ENCODE measurements around the gene USP11.

Gene USP11

DNA sequence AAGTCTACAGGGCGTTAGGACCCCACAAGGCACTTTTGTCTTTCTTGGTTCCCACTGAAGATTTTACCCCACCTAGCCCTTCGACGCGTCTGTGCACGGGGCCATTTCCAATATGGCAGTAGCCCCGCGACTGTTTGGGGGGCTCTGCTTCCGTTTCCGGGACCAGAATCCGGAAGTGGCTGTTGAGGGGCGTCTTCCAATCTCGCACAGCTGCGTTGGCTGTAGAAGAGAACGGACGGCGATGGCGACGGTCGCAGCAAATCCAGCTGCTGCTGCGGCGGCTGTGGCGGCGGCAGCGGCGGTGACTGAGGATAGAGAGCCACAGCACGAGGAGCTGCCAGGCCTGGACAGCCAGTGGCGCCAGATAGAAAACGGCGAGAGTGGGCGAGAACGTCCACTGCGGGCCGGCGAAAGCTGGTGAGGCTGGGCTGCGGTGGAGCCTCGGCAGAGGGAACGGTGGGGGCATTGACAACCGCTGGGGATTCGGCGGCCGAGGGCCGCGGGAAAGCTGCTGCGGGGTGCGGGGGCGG, at the start of gene USP11:
TSS of gene USP11 (plus strand) at position 207 of the 530 bp plus-strand sequence. CDS start at position 242, 35 bp downstream.
- no peak for DNase-seq (ENCODE audit: low read depth)

DNA sequence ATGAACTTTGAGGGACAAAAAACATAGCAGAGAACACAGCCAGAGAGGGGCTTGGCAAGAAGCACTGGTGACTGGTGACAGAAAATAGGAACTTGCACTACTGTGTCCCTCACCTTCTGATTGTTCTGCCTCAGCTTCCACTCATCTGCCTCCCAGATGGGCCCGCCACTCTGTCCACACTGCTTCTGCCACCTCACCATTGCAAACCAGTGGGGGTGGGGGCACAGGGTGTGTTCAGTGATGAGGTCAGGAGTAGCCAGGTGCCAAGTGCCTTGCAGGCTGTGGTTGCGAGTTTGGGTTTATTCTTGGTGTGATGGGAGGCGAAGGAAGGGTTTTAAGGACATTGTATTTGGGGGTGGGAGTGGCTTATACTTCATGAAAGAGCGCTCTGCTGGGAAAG, 48.3 kb upstream of the USP11 start:
- DNase-seq (ENCODE audit: low read depth) = no peak

DNA sequence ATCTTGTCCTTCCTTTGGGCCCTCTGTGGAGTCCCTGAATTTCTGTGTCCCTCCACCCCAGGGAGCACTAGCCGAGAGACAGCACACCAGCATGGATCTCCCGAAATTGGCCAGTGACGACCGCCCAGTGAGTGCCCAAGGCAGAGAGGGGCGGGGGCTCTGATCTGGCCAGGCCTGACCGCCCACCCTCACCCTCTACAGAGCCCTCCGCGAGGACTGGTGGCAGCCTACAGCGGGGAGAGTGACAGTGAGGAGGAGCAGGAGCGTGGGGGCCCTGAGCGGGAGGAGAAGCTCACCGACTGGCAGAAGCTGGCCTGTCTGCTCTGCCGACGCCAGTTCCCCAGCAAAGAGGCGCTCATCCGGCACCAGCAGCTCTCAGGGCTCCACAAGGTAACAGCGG, 47.6 kb upstream of the USP11 start:
- DNase-seq (ENCODE audit: low read depth) = no peak

DNA sequence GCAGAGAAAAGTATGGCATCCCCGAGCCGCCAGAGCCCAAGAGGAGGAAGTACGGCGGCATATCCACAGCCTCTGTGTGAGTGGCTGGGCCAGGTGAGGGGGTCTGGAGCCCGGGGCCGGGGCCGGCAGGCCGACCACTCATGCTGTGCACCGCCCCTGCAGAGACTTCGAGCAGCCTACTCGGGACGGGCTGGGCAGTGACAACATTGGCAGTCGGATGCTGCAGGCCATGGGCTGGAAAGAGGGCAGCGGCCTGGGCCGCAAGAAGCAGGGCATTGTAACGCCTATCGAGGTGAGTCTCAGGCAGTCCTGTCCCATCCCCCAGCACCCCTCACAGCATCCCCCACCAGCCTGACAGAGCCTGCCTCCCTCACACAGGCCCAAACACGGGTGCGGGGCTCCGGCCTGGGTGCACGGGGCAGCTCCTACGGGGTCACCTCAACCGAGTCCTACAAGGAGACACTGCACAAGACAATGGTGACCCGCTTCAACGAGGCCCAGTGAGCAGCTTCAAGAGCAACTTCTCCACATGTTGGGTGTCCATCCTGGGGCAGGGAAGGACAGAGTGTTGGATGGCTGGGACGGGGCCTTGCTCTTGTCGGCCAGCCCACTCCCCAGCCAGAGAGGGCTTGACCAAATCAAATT, 46.6 kb upstream of the USP11 start:
- DNase-seq (ENCODE audit: low read depth) = no peak

- no peak for DNase-seq (ENCODE audit: low read depth)
Observed at GRCh38 chrX:47187106-47187677, 45.6 kb upstream of the USP11 start.

DNA sequence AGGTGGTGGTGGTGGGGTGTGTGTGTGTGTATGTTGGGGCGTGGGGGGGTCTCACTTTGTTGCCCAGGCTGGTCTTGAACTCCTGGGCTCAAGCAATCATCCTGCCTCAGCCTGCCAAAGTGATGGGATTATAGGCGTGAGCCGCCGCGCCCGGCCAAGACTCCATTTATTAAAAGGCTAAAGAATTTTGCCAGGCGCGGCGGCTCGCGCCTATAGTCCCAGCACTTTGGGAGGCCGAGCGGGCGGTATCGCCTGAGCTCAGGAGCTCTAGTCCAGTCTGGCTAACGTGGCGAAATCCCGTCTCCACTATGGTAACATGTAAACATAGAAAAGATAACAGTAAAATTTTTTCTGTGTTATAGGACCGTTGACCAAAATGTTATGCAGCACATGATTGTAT, 42.9 kb upstream of the USP11 start:
- DNase-seq (ENCODE audit: low read depth) = no peak

GRCh38 chrX:47190445-47191269, 42.2 kb upstream of the USP11 start:
- peak; percentile 67 for DNase-seq (ENCODE audit: low read depth)

DNA sequence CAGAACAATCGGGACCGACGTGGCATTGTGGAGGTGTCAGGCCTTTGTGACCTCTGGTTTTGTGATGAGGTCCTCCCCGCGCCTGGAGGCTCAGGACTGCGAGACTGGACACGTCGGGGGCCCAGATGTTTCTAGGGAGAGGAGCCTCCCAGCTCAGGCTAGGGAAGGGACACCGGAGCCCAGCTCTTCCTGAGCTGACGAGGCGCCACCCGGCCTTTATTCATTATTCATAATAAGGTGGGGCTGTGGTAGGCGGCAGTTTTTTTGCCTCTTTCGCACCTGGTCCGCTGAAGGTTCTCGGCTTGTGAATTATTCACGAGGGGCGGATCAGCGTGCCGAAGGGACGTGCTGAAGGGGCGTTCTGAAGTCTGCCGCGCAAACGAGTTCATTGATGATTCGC, 41.5 kb upstream of the USP11 start:
- no peak for DNase-seq (ENCODE audit: low read depth)

- no peak for DNase-seq (ENCODE audit: low read depth)
Observed at GRCh38 chrX:47191806-47192401, 40.9 kb upstream of the USP11 start.

DNA sequence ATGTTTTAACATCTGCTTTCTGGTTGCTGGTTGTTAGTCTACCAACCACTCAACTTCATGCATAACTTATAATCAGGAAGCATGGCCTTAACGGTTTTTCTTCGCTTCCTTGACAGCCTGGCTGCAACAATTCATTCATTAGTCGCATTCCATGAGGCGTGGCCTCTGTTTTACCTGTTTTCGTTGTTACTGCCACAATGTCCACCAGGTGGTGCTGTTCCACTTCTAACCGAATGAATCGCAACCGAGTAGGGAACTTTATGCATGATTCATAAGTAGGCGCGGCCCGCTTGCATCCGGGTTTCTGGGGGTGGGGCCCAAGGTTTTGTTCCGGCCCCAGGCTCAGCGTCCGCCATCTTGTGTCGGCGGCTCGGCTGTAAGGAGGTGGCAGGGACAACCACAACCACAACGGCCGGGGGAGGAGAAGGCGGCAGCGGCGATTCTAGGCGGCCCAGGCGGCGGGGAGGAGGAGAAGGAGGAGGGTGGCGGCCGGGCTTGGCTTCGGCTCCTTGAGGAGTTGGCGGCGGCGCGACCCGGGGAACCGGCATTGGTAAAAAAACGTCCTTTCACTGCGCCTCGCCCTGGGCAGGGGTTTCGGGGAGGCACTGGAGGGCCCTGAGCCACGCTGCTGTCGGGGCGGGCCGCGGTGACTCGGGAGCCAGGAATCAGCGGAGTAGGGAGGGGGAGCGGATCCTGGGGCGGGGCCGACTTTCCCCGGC, 39.2 kb upstream of the USP11 start, which contains the start of gene UBA1:
TSS of gene UBA1 (plus strand) at position 355 of the 719 bp plus-strand sequence. CDS start 4,974 bp downstream, outside the sequence.
- DNase-seq (ENCODE audit: low read depth) = peak; percentile 68

DNA sequence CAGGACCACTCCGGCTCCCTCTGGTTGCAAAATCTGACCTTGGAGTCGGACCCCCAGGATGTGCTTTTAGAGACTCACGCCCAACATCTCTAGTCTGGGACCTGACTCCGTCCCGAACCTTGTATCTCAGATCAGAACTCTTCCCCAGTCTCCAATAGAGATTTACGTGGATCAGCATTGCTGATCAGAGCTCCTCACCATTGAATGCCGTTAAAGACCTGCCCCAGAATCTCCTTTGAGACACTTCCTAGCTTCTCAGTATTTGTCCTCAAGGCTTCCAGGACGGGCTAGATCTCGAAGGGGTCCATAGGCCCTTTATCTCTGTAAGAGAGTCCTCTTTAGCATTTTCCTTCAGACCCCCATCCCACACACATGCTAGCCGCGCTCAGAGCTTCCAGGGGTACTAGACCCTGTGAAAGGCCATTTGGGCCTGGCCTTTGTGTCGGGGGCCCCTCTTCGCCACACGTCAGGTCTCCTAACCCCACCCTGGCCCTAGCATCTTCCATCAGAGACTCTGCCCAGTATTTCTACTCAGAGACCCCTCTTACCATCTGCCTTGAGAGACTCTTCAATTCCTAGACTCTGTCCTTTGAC, 38.5 kb upstream of the USP11 start:
- no peak for DNase-seq (ENCODE audit: low read depth)

GRCh38 chrX:47196098-47196497, 36.7 kb upstream of the USP11 start:
- no peak for DNase-seq (ENCODE audit: low read depth)

DNA sequence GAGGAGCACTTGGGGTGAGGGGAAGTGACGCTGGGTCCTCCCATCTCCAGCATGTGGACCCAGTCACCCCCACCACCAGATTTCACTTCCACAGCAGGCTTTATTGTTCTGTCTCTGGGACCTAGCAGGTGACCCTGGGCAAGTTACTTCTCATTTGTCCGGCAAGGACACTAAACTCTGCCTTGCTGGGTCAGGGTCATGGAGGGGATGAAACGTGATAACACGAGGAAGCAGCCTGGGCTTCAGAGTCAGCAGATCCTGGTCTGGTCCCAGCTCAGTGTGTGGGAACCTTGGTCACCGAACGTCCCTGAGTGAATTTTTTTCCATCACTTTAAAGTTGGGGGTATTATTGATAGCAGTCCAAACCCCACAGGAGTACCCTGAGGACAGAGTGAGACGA, 35.3 kb upstream of the USP11 start:
- DNase-seq (ENCODE audit: low read depth) = no peak

GRCh38 chrX:47198026-47198686, 34.7 kb upstream of the USP11 start:
- no peak for DNase-seq (ENCODE audit: low read depth)

GRCh38 chrX:47198687-47199080, 34.1 kb upstream of the USP11 start:
- DNase-seq (ENCODE audit: low read depth) = no peak

DNA sequence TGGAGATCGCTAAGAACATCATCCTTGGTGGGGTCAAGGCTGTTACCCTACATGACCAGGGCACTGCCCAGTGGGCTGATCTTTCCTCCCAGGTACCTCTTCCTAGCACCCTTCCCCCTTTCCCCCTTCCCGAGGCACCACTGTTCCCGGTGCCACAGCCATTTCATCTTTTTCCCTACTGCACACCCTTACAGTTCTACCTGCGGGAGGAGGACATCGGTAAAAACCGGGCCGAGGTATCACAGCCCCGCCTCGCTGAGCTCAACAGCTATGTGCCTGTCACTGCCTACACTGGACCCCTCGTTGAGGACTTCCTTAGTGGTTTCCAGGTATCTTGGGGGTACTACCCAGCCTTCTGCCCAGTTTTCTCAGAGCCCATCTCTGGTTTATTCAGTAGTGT, 33.5 kb upstream of the USP11 start:
- no peak for DNase-seq (ENCODE audit: low read depth)

GRCh38 chrX:47200385-47201150, 32.2 kb upstream of the USP11 start:
- no peak for DNase-seq (ENCODE audit: low read depth)

DNA sequence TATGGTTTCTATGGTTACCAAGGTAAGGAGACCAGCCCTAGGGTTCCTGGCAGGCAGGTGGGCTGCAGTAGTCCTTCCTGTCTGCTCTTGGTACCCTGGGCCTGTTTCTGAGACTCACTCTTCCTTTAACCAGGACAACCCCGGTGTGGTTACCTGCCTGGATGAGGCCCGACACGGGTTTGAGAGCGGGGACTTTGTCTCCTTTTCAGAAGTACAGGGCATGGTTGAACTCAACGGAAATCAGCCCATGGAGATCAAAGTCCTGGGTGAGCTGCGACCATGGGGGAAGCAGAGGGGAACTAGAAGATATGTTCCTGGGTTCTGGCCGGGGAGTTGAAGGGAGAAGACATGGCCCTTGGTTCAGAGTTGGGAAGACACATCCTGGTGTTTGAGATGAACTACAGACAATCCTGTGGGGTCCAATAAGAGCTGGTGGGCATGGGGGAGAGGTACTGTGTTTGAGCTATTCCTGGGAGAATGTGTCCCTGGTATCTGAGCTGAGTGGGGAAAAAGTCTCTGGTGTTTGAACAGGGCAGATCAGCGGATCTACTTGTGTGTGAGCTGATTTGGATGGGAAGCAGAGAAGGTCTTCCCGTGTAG, 31.4 kb upstream of the USP11 start:
- DNase-seq (ENCODE audit: low read depth) = no peak

DNA sequence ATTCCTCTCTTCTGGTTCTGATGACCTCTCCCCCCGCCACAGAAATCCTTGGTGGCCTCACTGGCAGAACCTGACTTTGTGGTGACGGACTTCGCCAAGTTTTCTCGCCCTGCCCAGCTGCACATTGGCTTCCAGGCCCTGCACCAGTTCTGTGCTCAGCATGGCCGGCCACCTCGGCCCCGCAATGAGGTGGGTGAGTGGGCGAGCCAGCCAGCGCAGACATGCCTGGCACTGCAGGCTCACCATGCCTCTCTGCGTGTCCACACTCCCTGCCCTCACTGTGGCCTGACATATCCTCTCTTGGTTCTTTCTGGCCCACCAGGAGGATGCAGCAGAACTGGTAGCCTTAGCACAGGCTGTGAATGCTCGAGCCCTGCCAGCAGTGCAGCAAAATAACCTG, 30.5 kb upstream of the USP11 start:
- no peak for DNase-seq (ENCODE audit: low read depth)

GRCh38 chrX:47202877-47203276, 29.9 kb upstream of the USP11 start:
- no peak for DNase-seq (ENCODE audit: low read depth)

All from non-pigmented ciliary epithelial cell (primary cell).